GM18867 (cell line): ENCODE results near the gene BEX3.

Source experiments
- ATAC-seq: cut with Tn5 transposase; IDR thresholded peaks from one replicate; pipeline ENCODE4 v1.9.1; 2021; ENCODE audit warnings: mild to moderate bottlenecking, moderate library complexity; ENCODE audit not compliant: unreplicated experiment

The BEX3 gene

DNA sequence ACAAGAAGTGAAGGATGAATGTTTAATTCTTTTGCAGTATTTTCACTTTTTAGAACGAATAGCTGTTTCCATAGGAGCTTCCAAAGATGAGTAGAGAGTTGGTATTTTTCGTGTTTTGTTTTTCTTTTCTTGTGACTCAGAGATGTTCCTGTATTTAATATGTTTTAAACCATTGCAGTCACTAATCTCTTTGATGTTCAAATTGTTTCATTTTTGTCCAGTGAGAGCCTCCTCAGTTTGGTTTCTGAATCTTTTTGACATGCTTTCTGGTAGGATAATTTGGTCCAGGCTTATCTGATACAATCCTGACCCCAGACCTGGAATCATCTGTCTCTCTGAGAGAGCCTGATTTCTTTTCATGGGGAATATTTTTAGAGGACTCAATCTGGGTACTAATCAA lies 41.6 kb downstream of the BEX3 start:
- no peak for ATAC-seq

DNA sequence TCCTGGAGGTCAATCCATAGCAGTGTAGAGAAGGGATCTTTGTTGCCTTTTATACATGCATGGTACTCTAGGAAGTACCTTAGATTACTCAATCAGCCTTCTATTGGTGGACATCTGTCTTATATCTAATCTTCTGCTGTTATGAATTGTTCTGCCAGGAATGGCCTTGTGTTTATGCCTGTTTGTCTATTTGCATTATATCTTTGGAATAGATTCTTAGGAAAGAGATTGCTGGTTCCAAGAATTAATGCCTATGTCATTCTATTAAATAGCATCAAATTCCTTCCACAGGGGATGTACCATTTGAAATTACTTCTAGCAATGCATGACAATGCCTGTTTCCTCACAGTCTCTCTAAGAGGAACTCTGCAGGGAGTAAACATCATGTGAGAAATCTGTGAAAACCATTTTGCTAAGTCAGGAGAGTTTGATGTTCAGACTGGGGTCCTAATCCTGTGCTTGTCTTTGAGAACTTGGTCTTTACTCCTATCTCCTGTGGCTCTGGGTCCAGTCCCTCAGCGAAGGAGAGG lies 42.5 kb downstream of the BEX3 start:
- no peak for ATAC-seq

DNA sequence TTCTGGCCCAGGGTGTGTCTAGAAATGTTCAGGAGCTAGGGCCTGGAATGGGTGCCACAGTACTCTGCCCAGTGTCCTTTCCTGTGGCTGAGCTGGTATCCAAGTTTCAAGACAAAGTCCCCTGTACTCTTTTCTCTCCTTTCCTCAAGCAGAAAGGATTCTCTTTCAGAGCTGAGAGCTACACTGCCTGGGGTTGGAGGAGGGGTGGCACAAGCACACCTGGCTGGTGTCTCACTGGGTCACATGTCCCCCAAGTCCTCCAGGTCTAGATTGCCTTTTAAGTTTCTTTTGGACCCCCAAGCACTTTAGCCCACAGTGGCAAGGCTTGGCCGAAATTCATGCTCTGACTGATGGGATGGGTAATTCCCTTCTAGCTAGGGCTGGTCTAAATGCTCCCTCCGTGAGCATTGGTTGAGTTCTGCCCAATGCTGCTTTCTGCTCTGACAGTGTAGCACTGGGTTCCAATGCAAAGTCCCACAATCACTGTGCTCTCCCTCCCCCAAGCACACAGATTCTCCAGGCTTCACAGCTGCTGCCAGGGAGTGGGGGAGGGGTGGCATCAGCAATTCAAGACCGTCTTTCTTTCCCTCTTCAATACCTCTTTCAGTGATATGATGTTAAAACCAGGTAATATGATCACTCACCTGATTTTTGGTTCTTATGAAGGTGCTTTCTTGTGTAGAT lies 47.8 kb downstream of the BEX3 start:
- ATAC-seq, result no peak
